HEK293 (cell line): ENCODE results near the gene COL5A1.

ENCODE experiments used
- CTCF ChIA-PET: fragments of 350-600 bp; formaldehyde crosslinking; extraction: SDS; loops from one replicate; lab custom pipeline; 2021; ENCODE audit warnings: antibody characterized with exemption; lab: Yijun Ruan, JAX
- POLR2A ChIA-PET: fragments of 300-600 bp; formaldehyde crosslinking; extraction: SDS; loops from one replicate; lab custom pipeline; 2020; ENCODE audit warnings: antibody characterized with exemption, inconsistent platforms; lab: Yijun Ruan, JAX
- H3K27ac ChIP-seq: fragments of 200-500 bp; sonication (Bioruptor generic); 2 replicates; pipeline ENCODE4 v1.5.1; 2014; ENCODE audit warnings: low read depth, low read length, control low read depth, inconsistent platforms; ENCODE audit errors: extremely low read depth
- H3K36me3 ChIP-seq, 2 experiments: fragments of 200-500 bp in 1 of 2; sonication (Bioruptor generic) in 1 of 2; 1 replicate in 1 of 2; 2 replicates in 1 of 2; pipeline ENCODE4 v1.5.1; 2014 to 2017; ENCODE audit warnings: inconsistent platforms in 2 of 2, low read length in 2 of 2; ENCODE audit not compliant: control insufficient read depth in 2 of 2, insufficient read depth in 1 of 2
- H3K4me1 ChIP-seq: fragments of 200-500 bp; sonication (Bioruptor generic); 2 replicates; pipeline ENCODE4 v1.5.1; 2014; ENCODE audit warnings: mild to moderate bottlenecking, low read length, inconsistent platforms; ENCODE audit not compliant: control insufficient read depth, insufficient read depth
- H3K4me3 ChIP-seq: 2 replicates; pipeline ENCODE4 v1.5.1; 2011; ENCODE audit warnings: low read depth, mild to moderate bottlenecking, control low read depth, low read length, moderate library complexity
- H3K9me3 ChIP-seq: fragments of 200-500 bp; sonication (Bioruptor generic); 2 replicates; pipeline ENCODE4 v1.5.1; 2014; ENCODE audit warnings: low read depth, low read length, inconsistent platforms; ENCODE audit not compliant: control insufficient read depth, insufficient read depth
- FEZF1 ChIP-seq: fragments of 450-650 bp; formaldehyde crosslinking; IDR thresholded peaks from 2 replicates; pipeline ENCODE4 v1.5.1; 2016; ENCODE audit warnings: missing biosample characterization, missing genetic modification characterization
- MEIS1 ChIP-seq: sonication (generic); formaldehyde crosslinking; IDR thresholded peaks from 2 replicates; pipeline ENCODE4 v1.8.1; 2022; ENCODE audit warnings: missing genetic modification reagents, mild to moderate bottlenecking, borderline replicate concordance
- SALL2 ChIP-seq: fragments of 450-650 bp; formaldehyde crosslinking; IDR thresholded peaks from 2 replicates; pipeline ENCODE4 v1.5.0; 2017; ENCODE audit warnings: missing biosample characterization, mild to moderate bottlenecking, missing genetic modification characterization, borderline replicate concordance
- ZFHX2 ChIP-seq: fragments of 450-650 bp; formaldehyde crosslinking; conservative IDR thresholded peaks from 2 replicates; pipeline ENCODE4 v1.5.1; 2016; ENCODE audit warnings: missing biosample characterization, missing genetic modification characterization
- ZFP69B ChIP-seq: fragments of 450-650 bp; formaldehyde crosslinking; IDR thresholded peaks from 2 replicates; pipeline ENCODE4 v1.5.1; 2016; ENCODE audit warnings: missing biosample characterization, missing genetic modification characterization
- ZNF112 ChIP-seq: fragments of 450-650 bp; formaldehyde crosslinking; IDR thresholded peaks from 2 replicates; pipeline ENCODE4 v1.5.0; 2017; ENCODE audit warnings: missing biosample characterization, missing genetic modification characterization
- ZNF174 ChIP-seq: fragments of 450-650 bp; formaldehyde crosslinking; IDR thresholded peaks from 2 replicates; pipeline ENCODE4 v1.5.0; 2017; ENCODE audit warnings: missing biosample characterization, mild to moderate bottlenecking, missing genetic modification characterization
- ZNF2 ChIP-seq: fragments of 450-650 bp; formaldehyde crosslinking; IDR thresholded peaks from 2 replicates; pipeline ENCODE4 v1.5.1; 2016; ENCODE audit warnings: missing biosample characterization, missing genetic modification characterization
- ZNF350 ChIP-seq: fragments of 450-650 bp; formaldehyde crosslinking; IDR thresholded peaks from 2 replicates; pipeline ENCODE4 v1.5.0; 2017; ENCODE audit warnings: missing biosample characterization, mild to moderate bottlenecking, missing genetic modification characterization
- ZNF366 ChIP-seq: fragments of 450-650 bp; formaldehyde crosslinking; conservative IDR thresholded peaks from 2 replicates; pipeline ENCODE4 v1.5.1; 2016; ENCODE audit warnings: missing biosample characterization, missing genetic modification characterization
- ZNF48 ChIP-seq: fragments of 450-650 bp; formaldehyde crosslinking; IDR thresholded peaks from 2 replicates; pipeline ENCODE4 v1.5.1; 2016; ENCODE audit warnings: missing biosample characterization, missing genetic modification characterization
- ZNF488 ChIP-seq: fragments of 450-650 bp; formaldehyde crosslinking; IDR thresholded peaks from 2 replicates; pipeline ENCODE4 v1.5.1; 2016; ENCODE audit warnings: missing biosample characterization, missing genetic modification characterization
- ZNF521 ChIP-seq: fragments of 450-650 bp; formaldehyde crosslinking; IDR thresholded peaks from 2 replicates; pipeline ENCODE4 v1.5.1; 2017; ENCODE audit warnings: missing biosample characterization, mild to moderate bottlenecking, missing genetic modification characterization
- ZNF610 ChIP-seq: fragments of 450-650 bp; formaldehyde crosslinking; IDR thresholded peaks from 2 replicates; pipeline ENCODE4 v1.5.1; 2016; ENCODE audit warnings: missing biosample characterization, missing genetic modification characterization, borderline replicate concordance
- TF ChIP-seq, protein P1 (sequence below): fragments of 450-650 bp; formaldehyde crosslinking; IDR thresholded peaks from 2 replicates; pipeline ENCODE4 v1.5.1; 2016; ENCODE audit warnings: missing biosample characterization, missing genetic modification characterization
- TF ChIP-seq, protein P2 (sequence below): fragments of 450-650 bp; formaldehyde crosslinking; conservative IDR thresholded peaks from 2 replicates; pipeline ENCODE4 v1.5.1; 2016; ENCODE audit warnings: low read depth, missing biosample characterization, missing genetic modification characterization
- TF ChIP-seq, protein P3 (sequence below): IDR thresholded peaks from 2 replicates; pipeline ENCODE4 v1.6.1; 2011; ENCODE audit warnings: mild to moderate bottlenecking, low read depth, low read length, borderline replicate concordance
- TF ChIP-seq, protein P4 (sequence below): fragments of 450-650 bp; formaldehyde crosslinking; IDR thresholded peaks from 2 replicates; pipeline ENCODE4 v1.5.1; 2016; ENCODE audit warnings: missing biosample characterization, missing genetic modification characterization
- TF ChIP-seq, protein P5 (sequence below): fragments of 450-650 bp; formaldehyde crosslinking; IDR thresholded peaks from 2 replicates; pipeline ENCODE4 v1.5.1; 2016; ENCODE audit warnings: missing biosample characterization, missing genetic modification characterization

The COL5A1 gene

GRCh38 chr9:134829356-134829937, 187.8 kb downstream of the COL5A1 start:
- H3K27ac ChIP-seq: no peak overlapping the region
- ChIA-PET CTCF (no interaction called here), POLR2A (no interaction called here)
- H3K9me3 ChIP-seq: no peaks in the 10 kb centered on the region
- H3K4me3 ChIP-seq: no peak overlapping the region
- no peaks in the 10 kb centered on the region for H3K4me1 ChIP-seq
- H3K36me3 ChIP-seq: peaks cover 0 to 7% of the 10 kb centered on the region in 2 experiments; a peak in 2 of 3 replicates
- TF ChIP-seq, protein P1, sequence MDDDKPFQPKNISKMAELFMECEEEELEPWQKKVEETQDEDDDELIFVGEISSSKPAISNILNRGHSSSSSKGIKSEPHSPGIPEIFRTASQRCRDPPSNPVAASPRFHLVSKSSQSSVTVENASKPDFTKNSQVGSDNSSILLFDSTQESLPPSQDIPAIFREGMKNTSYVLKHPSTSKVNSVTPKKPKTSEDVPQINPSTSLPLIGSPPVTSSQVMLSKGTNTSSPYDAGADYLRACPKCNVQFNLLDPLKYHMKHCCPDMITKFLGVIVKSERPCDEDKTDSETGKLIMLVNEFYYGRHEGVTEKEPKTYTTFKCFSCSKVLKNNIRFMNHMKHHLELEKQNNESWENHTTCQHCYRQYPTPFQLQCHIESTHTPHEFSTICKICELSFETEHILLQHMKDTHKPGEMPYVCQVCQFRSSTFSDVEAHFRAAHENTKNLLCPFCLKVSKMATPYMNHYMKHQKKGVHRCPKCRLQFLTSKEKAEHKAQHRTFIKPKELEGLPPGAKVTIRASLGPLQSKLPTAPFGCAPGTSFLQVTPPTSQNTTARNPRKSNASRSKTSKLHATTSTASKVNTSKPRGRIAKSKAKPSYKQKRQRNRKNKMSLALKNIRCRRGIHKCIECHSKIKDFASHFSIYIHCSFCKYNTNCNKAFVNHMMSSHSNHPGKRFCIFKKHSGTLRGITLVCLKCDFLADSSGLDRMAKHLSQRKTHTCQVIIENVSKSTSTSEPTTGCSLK: no peak
- TF ChIP-seq FEZF1 (tag by site-specific recombination): no peak
- TF ChIP-seq ZNF48 (tag by site-specific recombination): no peak
- TF ChIP-seq, protein P2, sequence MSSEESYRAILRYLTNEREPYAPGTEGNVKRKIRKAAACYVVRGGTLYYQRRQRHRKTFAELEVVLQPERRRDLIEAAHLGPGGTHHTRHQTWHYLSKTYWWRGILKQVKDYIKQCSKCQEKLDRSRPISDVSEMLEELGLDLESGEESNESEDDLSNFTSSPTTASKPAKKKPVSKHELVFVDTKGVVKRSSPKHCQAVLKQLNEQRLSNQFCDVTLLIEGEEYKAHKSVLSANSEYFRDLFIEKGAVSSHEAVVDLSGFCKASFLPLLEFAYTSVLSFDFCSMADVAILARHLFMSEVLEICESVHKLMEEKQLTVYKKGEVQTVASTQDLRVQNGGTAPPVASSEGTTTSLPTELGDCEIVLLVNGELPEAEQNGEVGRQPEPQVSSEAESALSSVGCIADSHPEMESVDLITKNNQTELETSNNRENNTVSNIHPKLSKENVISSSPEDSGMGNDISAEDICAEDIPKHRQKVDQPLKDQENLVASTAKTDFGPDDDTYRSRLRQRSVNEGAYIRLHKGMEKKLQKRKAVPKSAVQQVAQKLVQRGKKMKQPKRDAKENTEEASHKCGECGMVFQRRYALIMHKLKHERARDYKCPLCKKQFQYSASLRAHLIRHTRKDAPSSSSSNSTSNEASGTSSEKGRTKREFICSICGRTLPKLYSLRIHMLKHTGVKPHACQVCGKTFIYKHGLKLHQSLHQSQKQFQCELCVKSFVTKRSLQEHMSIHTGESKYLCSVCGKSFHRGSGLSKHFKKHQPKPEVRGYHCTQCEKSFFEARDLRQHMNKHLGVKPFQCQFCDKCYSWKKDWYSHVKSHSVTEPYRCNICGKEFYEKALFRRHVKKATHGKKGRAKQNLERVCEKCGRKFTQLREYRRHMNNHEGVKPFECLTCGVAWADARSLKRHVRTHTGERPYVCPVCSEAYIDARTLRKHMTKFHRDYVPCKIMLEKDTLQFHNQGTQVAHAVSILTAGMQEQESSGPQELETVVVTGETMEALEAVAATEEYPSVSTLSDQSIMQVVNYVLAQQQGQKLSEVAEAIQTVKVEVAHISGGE (tag by site-specific recombination): no peak
- no peak for TF ChIP-seq ZNF350 (tag by site-specific recombination)
- TF ChIP-seq MEIS1 (CRISPR knock-in tag): no peak
- TF ChIP-seq, protein P3, sequence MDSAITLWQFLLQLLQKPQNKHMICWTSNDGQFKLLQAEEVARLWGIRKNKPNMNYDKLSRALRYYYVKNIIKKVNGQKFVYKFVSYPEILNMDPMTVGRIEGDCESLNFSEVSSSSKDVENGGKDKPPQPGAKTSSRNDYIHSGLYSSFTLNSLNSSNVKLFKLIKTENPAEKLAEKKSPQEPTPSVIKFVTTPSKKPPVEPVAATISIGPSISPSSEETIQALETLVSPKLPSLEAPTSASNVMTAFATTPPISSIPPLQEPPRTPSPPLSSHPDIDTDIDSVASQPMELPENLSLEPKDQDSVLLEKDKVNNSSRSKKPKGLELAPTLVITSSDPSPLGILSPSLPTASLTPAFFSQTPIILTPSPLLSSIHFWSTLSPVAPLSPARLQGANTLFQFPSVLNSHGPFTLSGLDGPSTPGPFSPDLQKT: no peak
- no peak for TF ChIP-seq ZNF174 (tag by site-specific recombination)
- no peak for TF ChIP-seq SALL2 (tag by site-specific recombination)
- TF ChIP-seq ZFHX2: no peak
- TF ChIP-seq ZNF2: no peak
- TF ChIP-seq ZNF488: no peak
- TF ChIP-seq, protein P4, sequence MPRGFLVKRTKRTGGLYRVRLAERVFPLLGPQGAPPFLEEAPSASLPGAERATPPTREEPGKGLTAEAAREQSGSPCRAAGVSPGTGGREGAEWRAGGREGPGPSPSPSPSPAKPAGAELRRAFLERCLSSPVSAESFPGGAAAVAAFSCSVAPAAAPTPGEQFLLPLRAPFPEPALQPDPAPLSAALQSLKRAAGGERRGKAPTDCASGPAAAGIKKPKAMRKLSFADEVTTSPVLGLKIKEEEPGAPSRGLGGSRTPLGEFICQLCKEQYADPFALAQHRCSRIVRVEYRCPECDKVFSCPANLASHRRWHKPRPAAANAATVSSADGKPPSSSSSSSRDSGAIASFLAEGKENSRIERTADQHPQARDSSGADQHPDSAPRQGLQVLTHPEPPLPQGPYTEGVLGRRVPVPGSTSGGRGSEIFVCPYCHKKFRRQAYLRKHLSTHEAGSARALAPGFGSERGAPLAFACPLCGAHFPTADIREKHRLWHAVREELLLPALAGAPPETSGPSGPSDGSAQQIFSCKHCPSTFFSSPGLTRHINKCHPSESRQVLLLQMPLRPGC: no peak
- TF ChIP-seq ZNF521 (tag by site-specific recombination): no peak
- no peak for TF ChIP-seq ZNF610 (tag by site-specific recombination)
- TF ChIP-seq, protein P5, sequence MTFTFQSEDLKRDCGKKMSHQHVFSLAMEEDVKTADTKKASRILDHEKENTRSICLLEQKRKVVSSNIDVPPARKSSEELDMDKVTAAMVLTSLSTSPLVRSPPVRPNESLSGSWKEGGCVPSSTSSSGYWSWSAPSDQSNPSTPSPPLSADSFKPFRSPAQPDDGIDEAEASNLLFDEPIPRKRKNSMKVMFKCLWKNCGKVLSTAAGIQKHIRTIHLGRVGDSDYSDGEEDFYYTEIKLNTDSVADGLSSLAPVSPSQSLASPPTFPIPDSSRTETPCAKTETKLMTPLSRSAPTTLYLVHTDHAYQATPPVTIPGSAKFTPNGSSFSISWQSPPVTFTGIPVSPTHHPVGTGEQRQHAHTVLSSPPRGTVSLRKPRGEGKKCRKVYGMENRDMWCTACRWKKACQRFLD (tag by site-specific recombination): no peak
- TF ChIP-seq ZNF366 (tag by site-specific recombination): no peak
- TF ChIP-seq ZFP69B (tag by site-specific recombination): no peak
- TF ChIP-seq ZNF112 (tag by site-specific recombination): no peak
